NCI-H1105 treated with DMSO at 0.1 percent for 48 hours (cell line): Measurements from ENCODE around the gene ELOA2.
"Not testable (repeated sequence)": the region's sequence is repeated elsewhere in the genome, so short reads cannot be mapped to it uniquely, and the experiment has no call there.

ENCODE experiments used
- DNase-seq: peaks from one replicate; lab custom pipeline; 2025; lab: John Stamatoyannopoulos, UW

The ELOA2 gene

GRCh38 chr18:47035156-47035671 lies at the start of gene ELOA2:
Gene ELOA2 (minus strand): TSS chr18:47035621. CDS start chr18:47035264, 357 bp downstream.
- no peak for DNase-seq

- DNase-seq: no peak
Observed at GRCh38 chr18:47081578-47081977, 46.2 kb upstream of the ELOA2 start.

GRCh38 chr18:47080872-47081271 lies 45.5 kb upstream of the ELOA2 start:
- DNase-seq: no peak

- DNase-seq: no peak
Observed at GRCh38 chr18:47077111-47077510, 41.7 kb upstream of the ELOA2 start.

DNA sequence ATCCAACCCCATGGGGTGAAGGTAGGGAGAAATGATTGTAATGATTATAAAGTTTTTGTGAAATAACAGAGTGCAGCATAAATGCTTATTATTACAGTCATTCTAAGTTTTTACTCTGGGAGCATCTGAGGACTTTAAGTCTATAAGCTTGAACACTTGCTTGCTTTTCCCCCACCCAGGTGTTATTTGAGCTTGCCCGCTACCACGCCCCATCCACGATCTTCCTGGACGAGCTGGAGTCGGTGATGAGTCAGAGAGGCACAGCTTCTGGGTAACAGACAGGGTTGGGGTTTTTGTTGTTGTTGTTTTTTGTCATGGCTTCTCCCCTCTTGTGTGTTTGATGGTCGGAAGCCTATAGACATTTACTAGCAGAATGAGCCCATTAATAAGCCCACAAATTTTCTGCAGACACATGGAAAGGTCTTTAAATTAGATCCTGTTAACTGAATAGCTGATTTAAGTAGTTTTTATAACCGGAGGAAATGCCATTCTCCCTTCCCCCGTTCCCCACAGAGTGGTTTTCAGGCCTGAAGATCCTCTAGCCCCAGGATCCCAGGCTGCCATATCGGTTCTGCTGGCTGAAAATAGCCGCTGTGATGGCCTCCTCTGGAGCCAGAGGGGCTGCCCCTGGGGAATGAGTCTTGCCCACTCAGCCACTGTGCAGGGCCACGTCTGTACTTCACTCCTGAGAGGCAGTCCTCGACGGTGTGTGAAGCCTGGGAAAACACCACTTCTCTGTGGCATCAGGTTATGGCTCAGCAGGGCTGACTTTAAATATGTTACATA lies 39.9 kb upstream of the ELOA2 start:
- DNase-seq: no peak

DNA sequence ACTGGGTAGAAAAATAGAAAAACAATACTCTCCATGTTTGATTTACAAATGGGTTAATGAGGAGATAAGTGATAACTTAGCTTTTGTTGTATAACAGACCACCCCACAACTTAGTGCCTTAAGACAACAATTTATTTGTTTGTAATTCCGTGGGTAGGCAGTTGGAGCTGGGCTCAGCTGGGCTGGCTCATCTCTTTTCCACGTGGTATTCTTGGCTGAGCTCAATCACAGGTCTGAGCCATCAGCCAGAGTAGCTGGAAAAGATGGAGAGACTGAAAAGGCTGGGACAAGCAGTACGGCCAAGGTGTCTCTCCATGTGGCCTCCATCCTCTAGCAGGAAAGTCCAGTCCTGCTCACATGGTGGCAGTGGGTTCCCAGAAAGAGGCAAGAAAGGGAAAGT lies 32.2 kb upstream of the ELOA2 start:
- DNase-seq: no peak

DNA sequence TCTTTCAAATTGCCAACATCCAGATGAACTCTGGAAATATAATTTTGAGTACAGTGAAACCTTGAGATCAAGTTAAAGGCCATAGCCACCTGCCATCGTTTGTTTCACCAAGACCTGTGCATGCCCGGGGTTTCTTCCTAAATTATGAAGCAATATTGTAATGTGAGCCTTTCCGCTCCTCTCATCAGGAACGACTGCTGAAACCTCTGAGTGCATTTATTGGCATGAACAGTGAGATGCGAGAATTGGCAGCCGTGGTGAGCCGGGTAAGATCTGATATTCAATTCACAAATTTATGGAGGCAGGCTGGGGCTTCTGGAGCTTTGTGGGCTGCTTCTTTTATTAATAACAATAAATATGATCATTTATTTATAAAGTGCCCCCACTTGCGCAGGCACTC lies 27.7 kb upstream of the ELOA2 start:
- DNase-seq: no peak

GRCh38 chr18:47062471-47062870 lies 27.1 kb upstream of the ELOA2 start:
- DNase-seq: no peak

- no peak for DNase-seq
Observed at GRCh38 chr18:47054369-47054768, 18.9 kb upstream of the ELOA2 start.

GRCh38 chr18:47050468-47050867 lies 15.0 kb upstream of the ELOA2 start:
- DNase-seq: no peak

GRCh38 chr18:47040982-47041381 lies 5.6 kb upstream of the ELOA2 start:
- no peak for DNase-seq

DNA sequence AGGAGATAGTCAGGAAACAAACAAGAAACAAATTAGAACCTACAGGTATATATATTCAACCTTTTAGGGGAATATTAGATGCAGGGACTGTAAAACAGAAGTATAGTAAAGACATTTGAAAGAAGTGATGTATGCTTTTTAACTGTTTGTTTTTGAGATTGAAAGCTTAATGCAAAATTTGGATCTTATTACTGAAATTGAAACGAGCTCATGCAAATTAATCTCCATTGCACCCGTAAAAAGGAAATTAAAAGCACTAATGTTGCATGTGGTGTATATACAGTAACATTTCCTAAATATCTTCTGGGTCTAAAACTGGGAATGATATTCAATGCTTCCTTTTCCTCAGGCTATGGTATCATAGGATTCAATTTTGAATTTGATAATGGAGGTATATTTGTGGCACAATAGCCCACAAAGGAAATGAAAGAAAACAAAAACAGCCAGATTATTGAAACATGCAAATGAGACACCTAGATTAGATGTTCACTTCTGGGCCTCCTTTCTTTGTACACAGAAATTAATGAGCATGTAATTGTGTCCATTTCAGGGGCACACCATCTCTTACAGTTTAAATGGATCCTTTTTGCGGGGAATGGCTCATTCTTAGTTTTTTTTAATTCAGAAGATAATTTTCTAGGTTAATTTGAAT lies 1.6 kb upstream of the ELOA2 start:
- DNase-seq: no peak

GRCh38 chr18:47036298-47036874 lies 965 bp upstream of the ELOA2 start:
- DNase-seq: peak; percentile 70

DNA sequence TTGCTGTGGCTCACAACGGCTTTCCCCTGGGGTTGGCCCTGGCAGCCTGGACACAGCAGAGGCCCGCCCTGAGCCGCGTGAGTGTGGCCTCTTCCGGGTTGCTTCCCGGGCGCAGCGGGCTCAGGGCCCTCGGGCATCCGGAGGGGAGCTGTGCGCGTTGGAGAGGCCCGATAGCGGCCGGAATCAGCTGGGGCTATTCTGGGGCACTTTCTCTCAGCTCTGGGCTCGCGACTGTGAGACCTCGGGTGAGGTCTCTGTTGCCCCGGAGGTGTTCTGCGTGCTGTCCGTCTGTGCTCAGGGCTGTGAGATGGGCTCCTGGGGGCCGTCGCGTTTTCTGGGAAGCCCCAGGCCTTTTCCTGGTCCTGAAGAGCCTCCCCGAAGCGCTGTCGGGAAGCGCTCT lies 830 bp downstream of the ELOA2 start:
- DNase-seq: not testable (repeated sequence)

- DNase-seq: no peak
Observed at GRCh38 chr18:47032945-47033344, 2.5 kb downstream of the ELOA2 start.

DNA sequence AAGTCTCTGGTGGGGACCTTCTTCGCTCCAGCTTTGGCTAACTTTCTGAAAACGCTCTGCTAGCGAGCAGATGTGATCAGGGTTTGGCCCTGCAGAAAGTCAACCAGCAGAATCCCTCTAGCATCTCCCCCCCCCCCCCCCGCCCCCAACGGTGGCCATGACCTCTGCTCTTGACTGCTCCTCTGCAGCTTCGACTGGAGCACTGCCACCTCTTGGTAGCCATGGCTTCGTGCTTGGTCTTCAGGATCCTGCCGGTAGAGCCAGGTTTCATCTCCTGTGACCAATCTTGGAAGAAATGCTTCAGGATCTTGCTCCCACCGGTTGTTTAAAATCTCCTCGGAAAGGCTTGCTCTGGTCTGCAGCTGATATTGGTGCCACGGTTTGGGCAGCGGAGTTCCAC lies 4.5 kb downstream of the ELOA2 start:
- DNase-seq: not testable (repeated sequence)

GRCh38 chr18:47029684-47030353 lies 5.6 kb downstream of the ELOA2 start:
- not testable (repeated sequence) for DNase-seq

- not testable (repeated sequence) for DNase-seq
Observed at GRCh38 chr18:47028738-47029137, 6.7 kb downstream of the ELOA2 start.

GRCh38 chr18:47025557-47026174 lies 9.8 kb downstream of the ELOA2 start:
- not testable (repeated sequence) for DNase-seq

GRCh38 chr18:47023769-47024465 lies 11.5 kb downstream of the ELOA2 start:
- DNase-seq: not testable (repeated sequence)

DNA sequence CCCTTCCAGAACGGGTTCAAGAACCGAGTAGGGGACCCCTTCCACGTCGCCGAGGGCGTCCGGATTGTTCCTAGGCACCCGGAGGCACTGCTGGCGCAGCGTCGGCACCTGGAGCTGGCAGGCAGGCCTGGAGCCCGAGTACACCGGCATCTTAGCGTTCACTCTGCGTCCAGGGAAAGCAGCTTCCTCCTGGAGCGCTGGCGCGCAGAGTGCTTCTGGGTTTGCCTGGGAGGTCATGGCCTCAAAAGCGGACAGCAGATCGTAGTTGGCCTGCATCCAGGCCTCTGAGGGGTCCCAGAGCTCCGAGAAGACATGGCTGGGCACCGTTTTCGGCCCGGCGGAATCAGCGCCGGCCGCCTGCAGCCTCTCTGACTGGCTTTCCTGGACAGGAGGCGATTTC lies 12.6 kb downstream of the ELOA2 start:
- DNase-seq: not testable (repeated sequence)
